Measurements from ENCODE around the gene ANGPTL5.

Gene ANGPTL5

GRCh38 chr11:101894505-101894904 is 21.8 kb downstream of the ANGPTL5 start:
- TF ChIP-seq, protein P1, sequence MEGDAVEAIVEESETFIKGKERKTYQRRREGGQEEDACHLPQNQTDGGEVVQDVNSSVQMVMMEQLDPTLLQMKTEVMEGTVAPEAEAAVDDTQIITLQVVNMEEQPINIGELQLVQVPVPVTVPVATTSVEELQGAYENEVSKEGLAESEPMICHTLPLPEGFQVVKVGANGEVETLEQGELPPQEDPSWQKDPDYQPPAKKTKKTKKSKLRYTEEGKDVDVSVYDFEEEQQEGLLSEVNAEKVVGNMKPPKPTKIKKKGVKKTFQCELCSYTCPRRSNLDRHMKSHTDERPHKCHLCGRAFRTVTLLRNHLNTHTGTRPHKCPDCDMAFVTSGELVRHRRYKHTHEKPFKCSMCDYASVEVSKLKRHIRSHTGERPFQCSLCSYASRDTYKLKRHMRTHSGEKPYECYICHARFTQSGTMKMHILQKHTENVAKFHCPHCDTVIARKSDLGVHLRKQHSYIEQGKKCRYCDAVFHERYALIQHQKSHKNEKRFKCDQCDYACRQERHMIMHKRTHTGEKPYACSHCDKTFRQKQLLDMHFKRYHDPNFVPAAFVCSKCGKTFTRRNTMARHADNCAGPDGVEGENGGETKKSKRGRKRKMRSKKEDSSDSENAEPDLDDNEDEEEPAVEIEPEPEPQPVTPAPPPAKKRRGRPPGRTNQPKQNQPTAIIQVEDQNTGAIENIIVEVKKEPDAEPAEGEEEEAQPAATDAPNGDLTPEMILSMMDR (conservative IDR thresholded peaks at IDR 0.05; ENCODE audit: low read depth, low read length): no peak
- no peak for DNase-seq (ENCODE audit: low read depth)
- H3K4me3 ChIP-seq (ENCODE audit: low read length): no peak overlapping the region

GRCh38 chr11:101889767-101890166 is 26.6 kb downstream of the ANGPTL5 start:
- TF ChIP-seq, protein P1 (conservative IDR thresholded peaks at IDR 0.05; ENCODE audit: low read depth, low read length): no peak
- H3K4me3 ChIP-seq (ENCODE audit: low read length): no peak overlapping the region
- DNase-seq (ENCODE audit: low read depth): no peak

DNA sequence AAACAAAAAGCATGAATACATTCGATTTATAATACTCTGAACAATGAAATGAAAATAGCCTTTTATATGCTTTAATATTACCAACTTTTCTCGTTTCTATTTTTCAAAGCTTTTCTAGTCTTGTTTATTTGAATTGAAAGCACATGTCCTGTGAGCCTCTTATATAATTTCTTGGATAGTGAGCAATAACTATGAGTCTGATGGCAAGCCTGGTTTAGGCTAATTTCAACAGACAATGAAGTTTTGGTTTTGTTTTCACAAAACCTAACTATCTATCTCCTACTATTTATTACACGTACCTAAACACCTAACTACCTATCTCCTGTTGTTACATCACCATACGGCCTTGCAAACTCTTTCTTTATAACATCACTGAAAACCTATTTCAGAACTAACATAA is 30.7 kb downstream of the ANGPTL5 start:
- no peak for DNase-seq (ENCODE audit: low read depth)
- no peak overlapping the region for H3K4me3 ChIP-seq (ENCODE audit: low read length)
- TF ChIP-seq, protein P1 (conservative IDR thresholded peaks at IDR 0.05; ENCODE audit: low read depth, low read length): no peak

DNA sequence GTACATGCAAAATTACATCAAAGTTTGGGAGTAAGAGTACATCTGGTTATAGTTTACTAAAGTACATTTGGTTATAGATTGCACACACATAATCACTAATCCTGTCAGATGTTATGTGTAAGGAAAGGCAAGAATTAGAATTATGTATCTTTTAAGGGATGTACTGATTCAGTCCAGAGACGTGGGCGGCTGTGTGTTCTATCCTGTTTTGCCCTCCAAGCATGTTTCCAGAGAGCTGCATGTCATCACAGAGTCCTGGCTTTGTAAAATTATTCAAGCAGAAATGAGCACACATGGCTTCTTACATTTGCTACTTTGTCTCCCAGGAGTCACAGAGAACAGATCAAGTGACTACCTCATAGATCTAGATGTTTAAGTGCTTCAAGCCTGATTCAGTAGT is 34.7 kb downstream of the ANGPTL5 start:
- TF ChIP-seq, protein P1 (conservative IDR thresholded peaks at IDR 0.05; ENCODE audit: low read depth, low read length): no peak
- H3K4me3 ChIP-seq (ENCODE audit: low read length): no peak overlapping the region
- DNase-seq (ENCODE audit: low read depth): no peak

GRCh38 chr11:101880222-101880621 is 36.1 kb downstream of the ANGPTL5 start:
- peak; percentile 34 for DNase-seq (ENCODE audit: low read depth)
- TF ChIP-seq, protein P1 (conservative IDR thresholded peaks at IDR 0.05; ENCODE audit: low read depth, low read length): peak; percentile 65

DNA sequence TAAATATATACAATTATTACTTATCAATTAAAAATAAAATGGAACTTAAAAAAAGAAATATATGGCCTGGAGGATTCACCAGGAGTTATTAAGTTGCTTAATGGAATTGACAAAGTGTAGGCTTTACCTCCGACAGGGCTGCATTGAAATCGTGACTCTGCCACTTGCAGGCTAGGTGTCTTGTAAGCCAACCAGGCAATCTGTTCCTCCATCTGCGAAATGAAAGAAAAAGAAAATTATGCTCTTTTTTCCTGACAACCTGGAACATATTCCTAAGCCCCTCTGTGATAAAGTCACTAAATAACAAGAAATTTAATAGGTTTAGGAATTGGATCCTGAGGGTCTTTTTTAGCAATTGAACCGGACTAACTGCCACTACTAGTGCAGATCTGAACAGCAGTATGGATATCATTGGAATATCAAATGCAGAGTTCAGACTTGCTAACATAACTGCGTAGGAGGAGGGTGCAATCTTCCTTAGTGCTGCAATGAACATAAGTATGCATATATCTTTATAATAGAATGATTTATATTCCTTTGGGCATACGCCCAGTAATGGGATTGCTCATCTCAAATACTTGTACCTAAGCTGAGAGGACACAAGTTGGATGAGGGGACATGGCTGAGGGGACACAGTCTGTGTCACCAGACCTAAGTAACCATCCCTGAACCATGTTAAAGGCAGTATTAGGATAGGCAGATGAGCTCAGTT is 44.0 kb downstream of the ANGPTL5 start:
- TF ChIP-seq, protein P1 (conservative IDR thresholded peaks at IDR 0.05; ENCODE audit: low read depth, low read length): no peak
- no peak for DNase-seq (ENCODE audit: low read depth)
- no peak overlapping the region for H3K4me3 ChIP-seq (ENCODE audit: low read length)

More at GRCh38 chr11:101880222-101880621, 36.1 kb downstream of the ANGPTL5 start:
- no peak overlapping the region for H3K4me3 ChIP-seq (ENCODE audit: low read length)

DNA sequence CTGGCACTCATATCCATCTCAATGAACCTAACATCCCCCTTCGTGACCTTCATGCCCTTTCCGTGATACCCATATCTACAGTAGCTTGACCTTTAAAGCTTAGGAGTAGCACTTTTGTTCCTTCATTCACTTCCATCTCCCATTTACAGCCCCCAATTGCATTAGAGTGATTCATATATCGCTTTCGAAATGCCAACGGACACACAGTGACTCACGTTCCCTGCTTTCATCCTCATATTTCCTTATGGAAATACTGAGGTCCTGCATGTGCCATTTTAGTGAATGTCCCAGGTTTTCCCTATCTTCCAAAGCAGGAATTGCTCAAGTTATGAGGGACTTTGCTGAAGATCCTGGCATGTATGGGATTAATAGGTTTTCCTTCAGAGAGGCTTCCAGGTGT is 45.8 kb downstream of the ANGPTL5 start:
- no peak for DNase-seq (ENCODE audit: low read depth)
- TF ChIP-seq, protein P1 (conservative IDR thresholded peaks at IDR 0.05; ENCODE audit: low read depth, low read length): no peak
- no peak overlapping the region for H3K4me3 ChIP-seq (ENCODE audit: low read length)
